Stimulated activated CD8-positive, alpha-beta memory T cell treated with anti-CD3 and anti-CD28 coated beads, Interleukin-4, amount 100 ng/mL, for 48 hours (primary cell): ENCODE measurements around the gene PYY.

Experiments
- DNase-seq: peaks from one replicate; pipeline ENCODE4 v3.0.0-alpha.2; 2020

PYY gene

GRCh38 chr17:43912635-43913304 is 41.0 kb downstream of the PYY start:
- DNase-seq: no peak

GRCh38 chr17:43911904-43912303 is 41.8 kb downstream of the PYY start:
- no peak for DNase-seq

GRCh38 chr17:43909537-43910231 is 44.1 kb downstream of the PYY start:
- no peak for DNase-seq

- DNase-seq: peak; percentile 61
These were observed 45.6 kb downstream of the PYY start for GRCh38 chr17:43907998-43908721.

- DNase-seq: peak; percentile 73
These were observed 46.2 kb downstream of the PYY start, which contains the start of gene MPP2 for GRCh38 chr17:43907425-43907981. TSS of gene MPP2 (minus strand) at chr17:43907536. CDS start at chr17:43904460, 3,076 bp downstream.

- no peak for DNase-seq
These were observed 46.8 kb downstream of the PYY start for GRCh38 chr17:43906951-43907424.

GRCh38 chr17:43905985-43906852 is 47.5 kb downstream of the PYY start:
- DNase-seq: peak; percentile 62

- DNase-seq: no peak
These were observed 48.2 kb downstream of the PYY start for GRCh38 chr17:43905400-43905984.
